Activated T-cell treated with anti-CD3 and anti-CD28 coated beads, Interleukin-2, amount 50 U/mL, for 4 hours (primary cell): Measurements from ENCODE around the gene WWTR1. TPM values are rescaled to one million over a fixed set of nuclear protein-coding genes. Genes with fewer than 3 reads are reported as not detected.

Experiments
- ATAC-seq, 2 donors: fragments of 200-7000 bp; cut with Tn5 transposase; one replicate each; pipeline ENCODE4 v1.10.0; 2021
- DNase-seq: peaks from one replicate; pipeline ENCODE4 v3.0.0-alpha.2; 2020
- H3K27me3 Mint-ChIP-seq: one replicate; pipeline ENCODE4 v1.8.0; 2021; ENCODE audit warnings: low read depth, mixed read lengths
- H3K36me3 Mint-ChIP-seq: one replicate; pipeline ENCODE4 v1.8.0; 2022; ENCODE audit warnings: mixed read lengths; ENCODE audit not compliant: insufficient read depth
- H3K4me1 Mint-ChIP-seq: one replicate; pipeline ENCODE4 v1.8.0; 2021; ENCODE audit warnings: low read depth, mixed read lengths
- H3K4me3 Mint-ChIP-seq: one replicate; pipeline ENCODE4 v1.8.0; 2021; ENCODE audit warnings: mild to moderate bottlenecking, moderate library complexity, mixed read lengths
- H3K9me3 Mint-ChIP-seq: one replicate; pipeline ENCODE4 v1.8.0; 2021; ENCODE audit warnings: mixed read lengths
- total RNA-seq, 3 donors: library from RNA; stranded (reverse); gene quantifications; one replicate each; pipeline ENCODE4 v1.2.1, GENCODE V29; 2021

The WWTR1 gene
- total RNA-seq, 3 donors from 2014 or later = 0.63 to 1.5 (median 1.0) TPM

GRCh38 chr3:149582395-149582794, 75.4 kb downstream of the WWTR1 start:
- DNase-seq = no peak
- no peak for ATAC-seq
- no peaks in the 10 kb centered on the region for H3K9me3 Mint-ChIP-seq
- peaks cover 17% of the 10 kb centered on the region for H3K4me1 Mint-ChIP-seq
- H3K27me3 Mint-ChIP-seq = peaks cover 4% of the 10 kb centered on the region
- H3K36me3 Mint-ChIP-seq = no peaks in the 10 kb centered on the region
- H3K4me3 Mint-ChIP-seq = no peak overlapping the region

- ATAC-seq = peak in 1 of 2 donors; percentile 23
- peaks cover 17% of the 10 kb centered on the region for H3K4me1 Mint-ChIP-seq
- H3K36me3 Mint-ChIP-seq = no peaks in the 10 kb centered on the region
- H3K27me3 Mint-ChIP-seq = peaks cover 4% of the 10 kb centered on the region
- no peak overlapping the region for H3K4me3 Mint-ChIP-seq
- no peaks in the 10 kb centered on the region for H3K9me3 Mint-ChIP-seq
- no peak for DNase-seq
Observed at GRCh38 chr3:149581681-149582370, 76.0 kb downstream of the WWTR1 start.

- ATAC-seq = no peak
- Mint-ChIP-seq H3K4me3 (no peak overlapping the region), H3K36me3 (no peaks in the 10 kb centered on the region), H3K4me1 (peaks cover 22% of the 10 kb centered on the region), H3K27me3 (peaks cover 4% of the 10 kb centered on the region), H3K9me3 (no peaks in the 10 kb centered on the region)
- no peak for DNase-seq
Observed at GRCh38 chr3:149581248-149581647, 76.6 kb downstream of the WWTR1 start.

DNA sequence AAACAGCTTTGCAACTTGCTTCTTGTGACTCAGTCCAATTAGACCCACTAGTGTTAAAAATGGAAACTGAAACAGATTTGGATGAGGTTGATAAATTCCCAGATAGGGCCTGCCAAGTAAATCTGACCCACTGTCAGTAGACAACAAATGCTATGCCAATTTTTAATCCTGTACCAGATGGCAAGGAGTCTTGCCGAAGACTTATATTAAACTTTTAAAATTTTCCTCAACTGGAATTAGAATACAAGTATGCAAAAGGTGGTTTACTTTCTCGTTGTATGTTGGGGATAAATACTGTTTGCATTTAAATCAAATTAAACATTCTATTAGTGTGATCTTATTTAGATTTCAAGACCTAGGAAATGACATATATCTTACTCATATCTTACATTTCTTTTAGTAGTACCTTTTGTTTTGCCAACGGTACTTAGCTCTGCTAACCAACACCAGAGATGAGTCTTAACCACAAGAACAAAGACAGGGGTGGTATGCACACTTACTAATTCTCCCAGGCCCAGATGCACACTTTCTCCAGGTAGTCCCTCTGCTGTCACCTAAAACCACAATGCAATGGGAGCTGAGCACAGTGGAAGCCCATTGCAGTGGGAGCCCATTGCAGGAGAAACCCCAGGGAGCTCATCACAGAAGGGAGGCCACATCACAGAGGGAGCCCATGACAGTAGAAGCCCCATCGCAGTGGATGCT, 77.8 kb downstream of the WWTR1 start:
- DNase-seq = no peak
- ATAC-seq = peak; percentile 81 to 85
- Mint-ChIP-seq H3K36me3 (no peaks in the 10 kb centered on the region), H3K4me1 (peaks cover 25% of the 10 kb centered on the region), H3K27me3 (peaks cover 2% of the 10 kb centered on the region), H3K4me3 (no peak overlapping the region), H3K9me3 (no peaks in the 10 kb centered on the region)

GRCh38 chr3:149579161-149579560, 78.7 kb downstream of the WWTR1 start:
- no peak overlapping the region for H3K4me3 Mint-ChIP-seq
- peaks cover 2% of the 10 kb centered on the region for H3K27me3 Mint-ChIP-seq
- peaks cover 28% of the 10 kb centered on the region for H3K4me1 Mint-ChIP-seq
- ATAC-seq (no peak), DNase-seq (no peak)
- no peaks in the 10 kb centered on the region for H3K9me3 Mint-ChIP-seq
- no peaks in the 10 kb centered on the region for H3K36me3 Mint-ChIP-seq

DNA sequence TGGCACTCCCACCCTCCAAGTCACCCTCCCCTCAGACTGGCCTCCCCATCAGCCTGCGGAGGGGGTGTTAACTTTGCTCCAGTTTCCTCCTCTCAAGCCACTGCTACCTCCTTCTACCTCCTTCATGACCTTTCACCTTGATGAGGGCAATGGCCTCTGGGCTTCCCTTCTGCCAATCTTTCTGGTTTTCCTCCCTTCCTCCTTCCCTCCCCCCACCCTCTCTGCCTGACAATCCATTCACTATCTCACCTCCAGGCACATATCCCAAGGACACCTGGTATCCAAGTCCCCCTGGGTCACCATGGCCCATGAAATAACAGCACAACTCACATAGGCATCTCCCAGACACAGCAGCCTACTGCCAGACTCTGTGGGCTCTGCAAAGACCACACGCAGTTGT, 80.0 kb downstream of the WWTR1 start:
- H3K36me3 Mint-ChIP-seq = no peaks in the 10 kb centered on the region
- H3K9me3 Mint-ChIP-seq = no peaks in the 10 kb centered on the region
- peaks cover 28% of the 10 kb centered on the region for H3K4me1 Mint-ChIP-seq
- ATAC-seq (no peak), DNase-seq (no peak)
- peaks cover 2% of the 10 kb centered on the region for H3K27me3 Mint-ChIP-seq
- H3K4me3 Mint-ChIP-seq = no peak overlapping the region

DNA sequence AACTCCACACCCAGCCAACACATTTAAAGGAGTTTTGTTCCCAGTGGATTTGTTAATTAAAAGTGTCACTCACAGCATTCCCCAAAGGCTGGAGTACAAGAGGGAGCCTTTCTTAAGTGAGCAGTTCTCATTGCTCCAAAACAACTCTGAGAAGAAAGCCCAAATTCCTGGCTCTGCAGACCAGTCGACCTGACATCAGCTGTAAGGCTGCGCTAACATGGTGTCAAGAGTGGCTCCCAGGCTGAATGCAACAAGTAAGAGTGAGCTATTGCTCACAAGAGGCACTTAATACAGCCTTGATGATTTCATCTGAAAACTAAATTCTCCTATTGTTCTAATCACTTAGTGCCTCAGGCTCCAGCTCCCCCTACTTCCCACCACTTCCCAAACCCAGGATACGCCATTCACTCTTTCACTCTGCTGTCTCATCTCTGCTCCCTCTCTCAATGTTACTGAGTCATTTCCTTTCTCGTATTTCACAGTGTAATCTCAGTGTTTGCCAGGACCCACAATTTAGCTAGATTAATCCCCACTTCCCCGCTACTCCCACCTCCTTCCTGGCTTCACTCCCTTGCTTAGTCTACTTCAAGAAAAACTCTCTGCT, 81.8 kb downstream of the WWTR1 start:
- no peaks in the 10 kb centered on the region for H3K36me3 Mint-ChIP-seq
- H3K9me3 Mint-ChIP-seq = no peaks in the 10 kb centered on the region
- H3K27me3 Mint-ChIP-seq = no peaks in the 10 kb centered on the region
- ATAC-seq (peak; percentile 45 to 47), DNase-seq (no peak)
- H3K4me1 Mint-ChIP-seq = peaks cover 24% of the 10 kb centered on the region
- no peak overlapping the region for H3K4me3 Mint-ChIP-seq

DNA sequence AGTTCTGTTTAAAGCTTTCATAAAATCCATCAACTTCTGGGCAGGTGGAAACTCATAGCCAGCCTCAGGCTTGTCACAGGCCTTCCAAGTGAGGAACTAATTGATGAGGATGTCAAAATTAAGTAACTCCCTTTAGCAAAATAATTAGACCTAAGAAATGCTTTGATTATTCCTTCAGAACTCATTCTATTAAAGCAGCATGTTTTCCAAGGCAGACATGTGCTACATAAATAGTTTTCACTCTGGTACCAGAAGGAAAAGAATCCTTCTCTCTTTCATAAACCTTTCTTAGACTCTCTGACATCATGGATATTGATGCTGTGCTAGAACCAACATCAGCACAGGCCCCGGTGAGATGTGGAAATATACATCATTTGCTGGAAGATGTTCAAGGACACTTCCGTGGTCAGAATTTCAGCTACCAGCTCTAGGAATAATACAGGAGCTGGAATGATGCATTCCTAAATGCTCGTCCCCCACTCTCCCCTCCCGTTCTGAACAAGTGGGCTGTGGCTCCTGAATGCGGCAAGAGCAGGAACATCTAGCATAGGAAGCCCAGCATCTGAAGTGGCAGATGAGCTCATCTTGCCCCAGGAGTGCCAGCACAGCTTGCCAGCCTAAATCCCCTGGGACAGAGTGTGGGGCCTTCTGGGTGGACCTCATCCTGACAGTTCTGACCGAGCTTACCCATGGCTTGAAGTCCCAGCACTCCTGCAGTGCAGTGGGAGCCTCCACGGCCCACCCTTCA, 82.4 kb downstream of the WWTR1 start:
- no peaks in the 10 kb centered on the region for H3K27me3 Mint-ChIP-seq
- H3K36me3 Mint-ChIP-seq = no peaks in the 10 kb centered on the region
- H3K4me1 Mint-ChIP-seq = peaks cover 20% of the 10 kb centered on the region
- ATAC-seq (no peak), DNase-seq (no peak)
- no peak overlapping the region for H3K4me3 Mint-ChIP-seq
- H3K9me3 Mint-ChIP-seq = no peaks in the 10 kb centered on the region

DNA sequence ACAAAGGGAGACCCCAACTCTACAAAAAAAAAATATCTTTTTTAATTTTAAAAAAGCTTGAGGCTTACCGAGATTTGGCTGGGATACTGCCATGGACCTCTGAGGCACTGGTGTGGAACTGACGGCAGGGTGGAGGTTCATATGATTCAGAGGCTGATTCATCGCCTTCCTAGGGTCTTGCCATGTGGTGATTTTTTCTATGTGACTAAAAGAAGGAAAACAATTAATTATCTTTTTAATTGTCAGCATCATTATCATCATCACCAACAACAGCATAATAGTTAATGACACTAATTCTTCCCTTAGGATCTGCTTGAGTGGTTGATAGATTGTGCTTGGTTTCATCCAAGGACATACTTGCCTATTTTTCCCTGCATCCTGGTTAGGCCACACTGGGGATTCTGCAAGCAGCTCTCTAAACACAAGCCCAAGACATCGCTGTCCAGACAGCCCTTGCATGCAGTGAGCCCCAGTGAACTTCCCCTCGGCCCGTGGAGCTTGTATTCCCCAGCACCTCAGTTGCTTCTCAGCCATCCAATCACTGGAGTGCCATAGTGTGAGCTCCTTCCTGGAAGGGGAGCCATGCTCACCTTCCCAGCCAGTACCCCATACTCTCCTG, 84.9 kb downstream of the WWTR1 start:
- peaks cover 13% of the 10 kb centered on the region for H3K4me1 Mint-ChIP-seq
- no peaks in the 10 kb centered on the region for H3K9me3 Mint-ChIP-seq
- DNase-seq (no peak), ATAC-seq (no peak)
- H3K36me3 Mint-ChIP-seq = no peaks in the 10 kb centered on the region
- H3K4me3 Mint-ChIP-seq = no peak overlapping the region
- H3K27me3 Mint-ChIP-seq = no peaks in the 10 kb centered on the region

- peaks cover 9% of the 10 kb centered on the region for H3K4me1 Mint-ChIP-seq
- ATAC-seq (no peak), DNase-seq (no peak)
Observed at GRCh38 chr3:149571381-149571780, 86.4 kb downstream of the WWTR1 start.

GRCh38 chr3:149570016-149570415, 87.8 kb downstream of the WWTR1 start:
- Mint-ChIP-seq H3K27me3 (peaks cover 3% of the 10 kb centered on the region), H3K4me1 (peaks cover 4% of the 10 kb centered on the region), H3K9me3 (no peaks in the 10 kb centered on the region), H3K36me3 (no peaks in the 10 kb centered on the region), H3K4me3 (no peak overlapping the region)
- no peak for DNase-seq
- no peak for ATAC-seq

More at GRCh38 chr3:149571381-149571780, 86.4 kb downstream of the WWTR1 start:
- H3K27me3 Mint-ChIP-seq = peaks cover under 1% of the 10 kb centered on the region
- no peaks in the 10 kb centered on the region for H3K36me3 Mint-ChIP-seq
- H3K4me3 Mint-ChIP-seq = no peak overlapping the region
- no peaks in the 10 kb centered on the region for H3K9me3 Mint-ChIP-seq

DNA sequence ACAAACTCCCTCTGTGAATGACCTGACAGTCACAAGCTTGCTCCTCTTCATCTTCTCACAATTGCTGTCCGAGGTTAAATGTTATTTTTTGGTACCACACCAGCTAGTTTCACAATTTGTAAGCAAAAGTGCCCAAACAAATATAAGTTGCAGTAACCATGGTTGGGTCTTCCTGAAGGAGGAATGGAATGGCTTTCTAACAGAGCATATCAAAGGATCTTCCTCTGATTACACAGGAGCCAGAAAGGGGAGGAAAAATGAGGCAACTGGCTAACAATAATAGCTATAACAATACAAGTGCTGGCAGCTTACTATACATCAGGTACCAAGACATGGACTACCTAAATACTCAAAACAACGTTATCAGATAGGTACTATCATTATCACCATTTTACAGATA, 90.4 kb downstream of the WWTR1 start:
- no peak for ATAC-seq
- Mint-ChIP-seq H3K36me3 (no peaks in the 10 kb centered on the region), H3K4me1 (no peaks in the 10 kb centered on the region), H3K27me3 (peaks cover 8% of the 10 kb centered on the region), H3K4me3 (no peak overlapping the region), H3K9me3 (no peaks in the 10 kb centered on the region)
- DNase-seq = no peak

DNA sequence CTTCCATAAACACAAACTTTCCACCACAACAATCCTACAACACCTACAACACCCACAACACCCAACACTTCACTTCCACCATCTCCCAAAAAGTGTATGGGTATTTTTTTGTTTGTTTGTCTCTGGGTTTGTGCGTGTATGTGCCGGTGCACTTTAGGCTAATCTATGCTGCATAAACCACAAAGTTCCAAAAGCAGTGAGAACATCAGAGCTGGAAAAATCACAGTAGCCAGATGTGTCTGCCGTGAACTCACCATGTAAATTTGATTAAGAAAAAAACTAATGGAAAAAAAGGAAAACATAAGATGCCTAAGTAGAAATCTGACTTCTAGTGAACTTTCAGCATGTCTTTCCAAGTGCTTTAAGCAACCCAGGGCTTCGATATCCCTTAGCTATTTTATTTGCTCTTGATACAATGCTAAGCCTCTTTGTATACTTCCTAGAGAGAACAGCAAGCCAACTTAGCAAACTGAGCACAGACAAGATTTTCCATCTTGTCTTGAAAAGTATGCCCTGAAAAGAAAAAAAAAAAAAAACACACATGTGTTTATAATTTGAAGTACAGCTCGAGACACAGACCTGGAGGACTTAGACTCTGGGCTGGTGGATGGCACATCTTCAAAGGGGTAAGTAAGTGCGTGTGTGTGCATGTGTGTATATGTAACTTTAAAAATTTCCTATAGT, 91.4 kb downstream of the WWTR1 start:
- no peaks in the 10 kb centered on the region for H3K36me3 Mint-ChIP-seq
- peaks cover 8% of the 10 kb centered on the region for H3K27me3 Mint-ChIP-seq
- no peak for DNase-seq
- H3K9me3 Mint-ChIP-seq = no peaks in the 10 kb centered on the region
- no peaks in the 10 kb centered on the region for H3K4me1 Mint-ChIP-seq
- H3K4me3 Mint-ChIP-seq = no peak overlapping the region
- no peak for ATAC-seq
